ENCODE measurements around the gene ARSB.
A peak's percentile ranks its signal among the peaks of the same experiment; 100 is the strongest.
"Not testable (repeated sequence)": the region's sequence is repeated elsewhere in the genome, so short reads cannot be mapped to it uniquely, and the experiment has no call there.

Gene ARSB

GRCh38 chr5:78929833-78930232, 55.3 kb downstream of the ARSB start:
- no peak for DNase-seq

- no peak for DNase-seq
Measured at GRCh38 chr5:78927657-78928282, 57.3 kb downstream of the ARSB start.

- DNase-seq, result no peak
Measured at GRCh38 chr5:78926252-78926651, 58.9 kb downstream of the ARSB start.

- no peak for DNase-seq
Measured at GRCh38 chr5:78925129-78925876, 59.8 kb downstream of the ARSB start.

- DNase-seq, result no peak
Measured at GRCh38 chr5:78923622-78923970, 61.5 kb downstream of the ARSB start.

GRCh38 chr5:78922879-78923621, 62.1 kb downstream of the ARSB start:
- peak; percentile 77 for DNase-seq

- DNase-seq, result no peak
Measured at GRCh38 chr5:78920604-78921003, 64.5 kb downstream of the ARSB start.

- DNase-seq, result no peak
Measured at GRCh38 chr5:78919796-78920195, 65.3 kb downstream of the ARSB start.

GRCh38 chr5:78916044-78916443, 69.1 kb downstream of the ARSB start:
- no peak for DNase-seq

GRCh38 chr5:78915170-78915569, 69.9 kb downstream of the ARSB start:
- DNase-seq, result no peak

- DNase-seq, result no peak
Measured at GRCh38 chr5:78912811-78913210, 72.3 kb downstream of the ARSB start.

GRCh38 chr5:78912085-78912771, 72.9 kb downstream of the ARSB start:
- no peak for DNase-seq

GRCh38 chr5:78909224-78909983, 75.7 kb downstream of the ARSB start:
- DNase-seq, result not testable (repeated sequence)

- no peak for DNase-seq
Measured at GRCh38 chr5:78908173-78909061, 76.7 kb downstream of the ARSB start.

GRCh38 chr5:78907255-78907891, 77.7 kb downstream of the ARSB start:
- no peak for DNase-seq

- no peak for DNase-seq
Measured at GRCh38 chr5:78905084-78905938, 79.8 kb downstream of the ARSB start.

- DNase-seq, result no peak
Measured at GRCh38 chr5:78903861-78904260, 81.2 kb downstream of the ARSB start.

GRCh38 chr5:78903353-78903752, 81.8 kb downstream of the ARSB start:
- no peak for DNase-seq

GRCh38 chr5:78899922-78900362, 85.2 kb downstream of the ARSB start:
- peak; percentile 37 for DNase-seq

GRCh38 chr5:78896132-78896531, 89.0 kb downstream of the ARSB start:
- no peak for DNase-seq
